Epithelial cell of prostate (primary cell): ENCODE data around the gene FAM76B.
A peak's percentile ranks its signal among the peaks of the same experiment; 100 is the strongest.
"Not testable (repeated sequence)": the region's sequence is repeated elsewhere in the genome, so short reads cannot be mapped to it uniquely, and the experiment has no call there.

Source experiments
- DNase-seq: peaks from one replicate; pipeline ENCODE4 v3.0.0-alpha.2; 2011; ENCODE audit warnings: low read depth, low spot score
- H3K27ac ChIP-seq: fragments of 450-650 bp; 2 replicates; pipeline ENCODE4 v1.5.1; 2017; ENCODE audit warnings: mild to moderate bottlenecking

FAM76B gene

GRCh38 chr11:95789506-95790122 is at the start of gene FAM76B:
FAM76B (minus strand) TSS chr11:95789782; CDS start chr11:95789478, 304 bp downstream.
- peak; percentile 96 for DNase-seq

GRCh38 chr11:95835768-95836488 is 46.3 kb upstream of the FAM76B start:
- peak; percentile 49 for DNase-seq
- peak overlapping the region; percentile 37 for H3K27ac ChIP-seq

More at GRCh38 chr11:95789506-95790122, at the start of gene FAM76B:
- peak within 1 kb of the TSS; percentile 92 for H3K27ac ChIP-seq

- DNase-seq: no peak
- no peak overlapping the region for H3K27ac ChIP-seq
Observed at GRCh38 chr11:95835351-95835750, 45.8 kb upstream of the FAM76B start.

GRCh38 chr11:95833378-95833777 is 43.8 kb upstream of the FAM76B start:
- H3K27ac ChIP-seq: no peak overlapping the region

GRCh38 chr11:95832763-95833162 is 43.2 kb upstream of the FAM76B start:
- peak overlapping the region; percentile 43 for H3K27ac ChIP-seq
- DNase-seq: no peak

More at GRCh38 chr11:95833378-95833777, 43.8 kb upstream of the FAM76B start:
- no peak for DNase-seq

GRCh38 chr11:95831198-95831883 is 41.8 kb upstream of the FAM76B start:
- DNase-seq: no peak
- H3K27ac ChIP-seq: peak overlapping the region; percentile 43

- DNase-seq: no peak
- peak overlapping the region; percentile 43 for H3K27ac ChIP-seq
Observed at GRCh38 chr11:95829580-95830259, 40.1 kb upstream of the FAM76B start.

GRCh38 chr11:95827696-95828095 is 38.1 kb upstream of the FAM76B start:
- DNase-seq: no peak
- peak overlapping the region; percentile 29 for H3K27ac ChIP-seq

GRCh38 chr11:95821640-95822039 is 32.1 kb upstream of the FAM76B start:
- no peak overlapping the region for H3K27ac ChIP-seq
- no peak for DNase-seq

- no peak overlapping the region for H3K27ac ChIP-seq
- DNase-seq: no peak
Observed at GRCh38 chr11:95816037-95816436, 26.5 kb upstream of the FAM76B start.

- DNase-seq, H3K27ac ChIP-seq: not testable (repeated sequence)
Observed at GRCh38 chr11:95811052-95811451, 21.5 kb upstream of the FAM76B start.

- not testable (repeated sequence) for H3K27ac ChIP-seq, DNase-seq
Observed at GRCh38 chr11:95806464-95806863, 16.9 kb upstream of the FAM76B start.

GRCh38 chr11:95805869-95806268 is 16.3 kb upstream of the FAM76B start:
- no peak overlapping the region for H3K27ac ChIP-seq

GRCh38 chr11:95803973-95804372 is 14.4 kb upstream of the FAM76B start:
- H3K27ac ChIP-seq: no peak overlapping the region
- no peak for DNase-seq

More at GRCh38 chr11:95805869-95806268, 16.3 kb upstream of the FAM76B start:
- DNase-seq: no peak

- DNase-seq: no peak
- no peak overlapping the region for H3K27ac ChIP-seq
Observed at GRCh38 chr11:95802806-95803205, 13.2 kb upstream of the FAM76B start.

- no peak overlapping the region for H3K27ac ChIP-seq
- no peak for DNase-seq
Observed at GRCh38 chr11:95800438-95800837, 10.9 kb upstream of the FAM76B start.

GRCh38 chr11:95799546-95799945 is 10.0 kb upstream of the FAM76B start:
- H3K27ac ChIP-seq: no peak overlapping the region
- DNase-seq: no peak

GRCh38 chr11:95796501-95796900 is 6.9 kb upstream of the FAM76B start:
- no peak for DNase-seq

GRCh38 chr11:95795627-95796295 is 6.2 kb upstream of the FAM76B start:
- DNase-seq: no peak

More at GRCh38 chr11:95796501-95796900, 6.9 kb upstream of the FAM76B start:
- no peak overlapping the region for H3K27ac ChIP-seq

GRCh38 chr11:95794086-95794485 is 4.5 kb upstream of the FAM76B start:
- no peak overlapping the region for H3K27ac ChIP-seq
- no peak for DNase-seq

More at GRCh38 chr11:95795627-95796295, 6.2 kb upstream of the FAM76B start:
- H3K27ac ChIP-seq: no peak overlapping the region
